GM19328 (cell line): ENCODE measurements around the gene DIABLO.
"Not testable (repeated sequence)": the region's sequence is repeated elsewhere in the genome, so short reads cannot be mapped to it uniquely, and the experiment has no call there.

Experiments used
- ATAC-seq: cut with Tn5 transposase; IDR thresholded peaks from one replicate; pipeline ENCODE4 v1.9.1; 2021; ENCODE audit warnings: mild to moderate bottlenecking, moderate library complexity; ENCODE audit not compliant: unreplicated experiment

Gene DIABLO

DNA sequence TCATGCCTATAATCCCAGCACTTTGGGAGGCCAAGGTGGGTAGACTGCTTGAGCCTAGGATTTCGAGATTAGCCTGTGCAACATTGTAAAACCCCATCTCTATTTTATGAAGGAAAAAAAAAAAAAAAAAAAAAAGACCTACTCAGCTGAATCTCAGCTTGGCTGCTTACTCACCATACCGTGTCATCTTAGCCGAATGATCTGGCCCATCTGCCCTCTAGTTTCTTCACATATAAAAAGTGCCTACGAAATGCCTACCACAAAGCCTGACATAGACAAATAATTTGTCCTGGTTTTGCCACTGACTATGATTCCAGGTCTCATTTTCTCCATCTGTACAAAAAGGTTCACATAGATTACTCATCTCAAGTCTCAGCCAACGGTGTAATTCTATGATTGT, 10.1 kb downstream of the DIABLO start:
- ATAC-seq: no peak

DNA sequence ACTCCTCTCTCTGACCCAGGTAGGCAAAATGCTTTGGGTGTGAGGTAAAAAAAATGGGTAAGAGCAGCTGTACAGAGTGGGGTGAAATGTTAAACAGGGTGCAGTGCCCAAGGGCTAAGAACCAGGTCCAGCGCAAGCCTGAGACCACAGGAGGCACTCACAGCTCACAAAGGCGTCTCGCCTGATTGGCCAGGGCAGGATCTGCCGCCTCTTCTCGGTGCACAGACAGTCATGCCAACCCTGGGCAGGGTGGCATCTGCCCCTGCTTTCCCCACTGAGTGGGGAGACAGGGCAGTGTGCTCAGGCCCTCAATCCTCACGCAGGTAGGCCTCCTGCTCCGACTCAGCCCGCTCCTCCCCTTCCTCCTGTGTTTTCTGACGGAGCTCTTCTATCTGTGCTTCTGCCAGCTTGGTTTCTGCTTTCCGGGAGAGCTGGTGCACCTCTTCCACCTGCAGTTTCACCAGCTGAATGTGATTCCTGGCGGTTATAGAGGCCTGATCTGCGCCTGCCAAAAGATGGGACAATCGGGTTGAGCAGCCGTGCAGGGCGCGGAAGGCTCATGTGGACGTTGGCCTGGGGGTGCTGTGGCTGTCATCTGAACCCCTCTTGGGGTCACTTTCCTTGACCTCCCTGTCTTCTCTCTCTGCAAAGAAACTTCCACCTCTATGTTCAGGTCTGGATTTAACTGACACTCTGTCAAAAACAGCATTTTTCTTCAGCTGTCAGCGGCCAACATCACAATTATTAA, 17.6 kb downstream of the DIABLO start:
- ATAC-seq: no peak

DNA sequence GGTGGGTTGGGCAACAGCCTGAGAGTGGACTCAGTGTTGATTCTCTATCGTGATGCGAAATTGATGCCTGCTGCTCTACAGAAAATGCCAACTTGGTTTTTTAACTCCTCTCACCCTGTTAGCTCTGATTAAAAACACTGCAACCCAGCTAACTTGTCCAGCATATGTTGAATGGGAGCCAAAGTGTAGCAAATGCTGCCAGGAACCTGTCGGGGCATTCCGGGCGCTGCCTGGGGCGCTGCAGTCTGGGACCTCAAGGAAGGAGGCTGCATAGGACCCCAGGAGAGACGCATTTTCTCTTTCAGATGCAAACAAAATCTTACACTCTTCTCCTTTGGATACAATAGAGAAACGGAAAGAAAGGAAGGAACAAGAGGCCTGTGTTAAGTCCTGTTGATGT, 18.5 kb downstream of the DIABLO start:
- no peak for ATAC-seq

DNA sequence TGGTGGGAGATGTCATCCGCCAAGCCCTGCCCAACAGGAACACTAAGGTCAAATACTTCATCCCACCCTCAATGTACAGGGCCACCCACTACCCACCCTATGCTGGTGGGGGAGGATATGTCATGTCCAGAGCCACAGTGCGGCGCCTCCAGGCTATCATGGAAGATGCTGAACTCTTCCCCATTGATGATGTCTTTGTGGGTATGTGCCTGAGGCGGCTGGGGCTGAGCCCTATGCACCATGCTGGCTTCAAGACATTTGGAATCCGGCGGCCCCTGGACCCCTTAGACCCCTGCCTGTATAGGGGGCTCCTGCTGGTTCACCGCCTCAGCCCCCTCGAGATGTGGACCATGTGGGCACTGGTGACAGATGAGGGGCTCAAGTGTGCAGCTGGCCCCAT, 18.9 kb downstream of the DIABLO start:
- no peak for ATAC-seq

DNA sequence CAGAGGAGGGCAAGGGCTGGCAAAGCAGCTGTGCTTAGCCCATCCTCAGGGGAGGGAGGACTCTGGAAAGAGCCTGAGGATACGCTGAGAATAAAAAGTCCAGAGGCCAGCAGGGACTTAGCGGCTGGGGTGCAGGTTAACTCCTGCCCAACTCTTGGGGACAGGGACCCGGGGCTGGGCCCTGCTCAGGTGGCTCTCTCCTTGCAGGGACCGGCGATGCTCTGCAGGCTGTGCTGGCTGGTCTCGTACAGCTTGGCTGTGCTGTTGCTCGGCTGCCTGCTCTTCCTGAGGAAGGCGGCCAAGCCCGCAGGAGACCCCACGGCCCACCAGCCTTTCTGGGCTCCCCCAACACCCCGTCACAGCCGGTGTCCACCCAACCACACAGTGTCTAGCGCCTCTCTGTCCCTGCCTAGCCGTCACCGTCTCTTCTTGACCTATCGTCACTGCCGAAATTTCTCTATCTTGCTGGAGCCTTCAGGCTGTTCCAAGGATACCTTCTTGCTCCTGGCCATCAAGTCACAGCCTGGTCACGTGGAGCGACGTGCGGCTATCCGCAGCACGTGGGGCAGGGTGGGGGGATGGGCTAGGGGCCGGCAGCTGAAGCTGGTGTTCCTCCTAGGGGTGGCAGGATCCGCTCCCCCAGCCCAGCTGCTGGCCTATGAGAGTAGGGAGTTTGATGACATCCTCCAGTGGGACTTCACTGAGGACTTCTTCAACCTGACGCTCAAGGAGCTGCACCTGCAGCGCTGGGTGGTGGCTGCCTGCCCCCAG, 19.6 kb downstream of the DIABLO start:
- ATAC-seq: no peak

DNA sequence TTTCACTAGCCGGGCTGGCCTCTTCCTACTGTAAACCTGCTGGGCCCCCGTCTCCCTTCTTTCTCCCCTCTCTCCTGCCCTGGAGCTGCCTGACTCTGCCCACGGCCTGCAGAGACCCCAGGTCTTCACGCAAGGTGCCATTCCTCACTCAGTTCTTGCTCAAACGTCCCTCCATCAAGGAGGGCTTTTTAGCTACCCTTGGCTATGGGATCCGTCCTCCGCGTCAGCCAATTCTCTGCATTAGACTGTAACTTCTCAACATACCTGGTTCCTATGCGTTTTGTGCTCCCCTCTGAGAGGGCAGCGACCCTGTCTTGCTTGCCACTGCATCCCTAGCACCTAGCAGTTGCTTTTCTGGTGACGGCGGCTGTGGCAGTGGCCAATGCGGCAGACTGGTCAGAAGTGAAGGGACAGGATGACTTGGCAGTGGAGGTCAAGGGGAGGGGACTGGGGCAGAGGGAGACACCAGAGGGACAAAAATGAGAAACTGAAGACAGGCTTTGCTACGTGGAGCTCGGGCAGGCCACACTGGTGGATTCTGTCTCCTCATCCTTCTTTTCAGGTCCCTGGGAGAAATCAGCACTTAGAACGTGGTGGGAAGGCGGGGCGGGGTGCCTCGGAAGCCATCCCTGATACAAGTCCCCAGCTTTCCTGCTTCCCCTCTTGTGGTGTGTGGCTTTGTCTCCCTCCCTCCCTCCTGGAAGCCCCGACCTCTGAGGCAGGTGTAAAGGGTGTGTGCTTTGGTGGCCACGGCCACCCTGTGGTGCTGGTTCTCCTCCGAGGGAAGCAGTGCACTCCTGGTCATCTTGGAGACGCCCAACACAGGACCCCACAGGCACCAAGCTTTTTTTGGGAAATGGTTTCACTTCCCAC, 20.6 kb downstream of the DIABLO start:
- ATAC-seq: no peak

DNA sequence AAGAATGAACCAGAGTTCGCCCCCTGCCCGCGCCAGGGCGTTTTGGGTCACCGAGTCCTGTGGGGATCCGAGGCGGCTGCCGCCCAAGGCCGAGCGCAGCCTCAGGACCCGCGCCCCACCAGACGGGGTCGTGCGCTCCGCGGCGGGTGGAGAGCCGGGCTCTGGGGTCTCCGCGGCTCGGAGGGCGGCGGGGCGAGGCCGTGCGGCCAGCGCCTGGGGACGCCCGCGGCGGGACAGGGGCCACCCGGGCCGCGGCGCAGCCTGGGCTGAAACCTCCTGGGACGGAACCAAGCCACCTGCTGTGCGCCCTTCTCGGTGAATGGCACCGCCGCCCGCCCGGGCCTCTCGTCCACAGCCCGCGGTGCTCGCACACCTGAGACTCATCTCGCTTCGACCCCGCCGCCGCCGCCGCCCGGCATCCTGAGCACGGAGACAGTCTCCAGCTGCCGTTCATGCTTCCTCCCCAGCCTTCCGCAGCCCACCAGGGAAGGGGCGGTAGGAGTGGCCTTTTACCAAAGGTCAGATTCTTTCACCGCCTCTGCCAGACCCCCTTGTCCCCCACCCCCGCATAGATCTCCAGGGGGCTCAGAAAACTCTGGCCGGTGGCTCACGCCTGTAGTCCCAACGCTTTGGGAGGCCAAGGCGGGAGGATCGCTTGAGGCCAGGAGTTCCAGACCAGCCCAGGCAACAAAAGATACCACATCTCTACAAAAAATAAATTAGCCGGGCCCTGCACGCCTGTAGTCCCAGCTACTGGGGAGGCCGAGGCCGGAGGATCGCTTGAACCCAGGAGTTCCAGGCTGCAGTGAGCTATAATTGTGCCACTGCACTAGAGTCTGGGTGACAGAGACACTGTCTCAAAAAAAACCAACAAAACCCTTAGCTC, 21.4 kb downstream of the DIABLO start:
- no peak for ATAC-seq

DNA sequence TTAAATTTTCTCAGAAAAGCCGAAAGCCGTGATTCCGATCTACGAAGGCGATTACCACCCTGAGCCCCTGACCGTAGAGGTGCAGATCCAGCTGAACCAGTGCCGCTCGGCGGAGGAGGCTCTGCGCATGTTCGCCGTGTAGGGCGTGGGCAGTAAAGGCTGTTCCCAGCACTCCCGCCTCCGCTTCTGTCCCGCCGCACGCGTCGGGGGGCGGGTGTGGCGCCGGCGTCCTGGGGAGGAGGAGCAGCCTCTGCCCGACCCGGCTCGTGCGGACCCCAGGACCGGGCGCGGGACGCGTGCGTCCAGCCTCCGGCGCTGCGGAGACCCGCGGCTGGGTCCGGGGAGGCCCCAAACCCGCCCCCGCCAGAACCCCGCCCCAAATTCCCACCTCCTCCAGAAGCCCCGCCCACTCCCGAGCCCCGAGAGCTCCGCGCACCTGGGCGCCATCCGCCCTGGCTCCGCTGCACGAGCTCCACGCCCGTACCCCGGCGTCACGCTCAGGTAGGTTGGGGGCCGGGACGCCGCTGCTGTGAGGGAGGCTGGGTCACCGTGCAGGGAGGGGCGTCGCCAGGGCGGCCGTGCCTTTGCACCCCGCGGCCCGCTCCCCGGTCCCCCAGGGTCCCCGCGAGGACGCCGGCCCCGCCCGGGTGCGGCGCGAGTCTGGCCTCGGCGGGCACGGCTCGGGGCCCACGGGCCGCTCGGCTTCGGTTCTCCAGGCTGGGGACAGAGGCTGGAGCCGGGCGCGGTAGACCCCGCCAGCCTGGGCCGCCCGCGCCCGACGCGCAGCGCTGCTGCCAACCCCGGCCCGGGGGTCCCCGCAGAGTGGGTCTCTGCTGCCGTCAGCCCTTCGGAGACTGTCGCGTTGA, 22.3 kb downstream of the DIABLO start, which contains the start of gene B3GNT4:
TSS of gene B3GNT4 (plus strand) at position 409 of the 866 bp plus-strand sequence. CDS start 910 bp downstream, outside the sequence.
- no peak for ATAC-seq

DNA sequence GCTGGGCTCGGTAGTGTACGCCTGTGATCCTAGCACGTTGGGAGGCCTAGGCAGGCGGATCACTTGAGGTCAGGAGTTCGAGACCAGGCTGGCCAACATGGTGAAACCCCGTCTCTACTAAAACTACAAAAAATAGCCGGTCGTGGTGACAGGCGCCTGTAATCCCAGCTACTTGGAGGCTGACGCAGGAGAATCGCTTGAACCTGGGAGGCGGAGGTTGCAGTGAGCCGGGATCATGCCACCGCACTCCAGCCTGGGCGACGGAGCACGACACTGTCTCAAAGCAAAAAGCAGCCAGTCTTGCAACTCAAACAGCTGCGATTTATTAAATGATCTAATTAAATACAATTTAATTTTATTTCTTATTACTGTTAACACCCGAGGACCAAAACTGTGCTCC, 23.0 kb downstream of the DIABLO start:
- not testable (repeated sequence) for ATAC-seq

DNA sequence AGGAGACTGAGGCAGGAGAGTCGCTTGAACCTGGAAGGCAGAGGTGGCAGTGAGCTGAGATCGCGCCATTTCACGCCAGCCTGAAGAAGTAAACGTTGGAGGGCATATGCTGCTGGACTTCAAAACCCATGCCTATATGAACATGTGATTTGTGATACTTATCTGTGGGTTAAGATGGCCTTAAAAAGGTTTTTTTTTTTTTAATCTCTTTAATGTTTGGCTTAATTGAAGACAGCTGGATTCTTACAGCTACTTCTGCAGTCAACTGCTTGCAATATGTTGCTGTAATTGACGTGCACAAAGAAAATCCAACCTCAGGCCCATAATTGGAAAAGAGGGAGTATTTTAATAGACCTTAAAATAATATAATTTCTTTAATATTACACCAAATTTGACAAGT, 23.8 kb downstream of the DIABLO start:
- ATAC-seq: no peak

DNA sequence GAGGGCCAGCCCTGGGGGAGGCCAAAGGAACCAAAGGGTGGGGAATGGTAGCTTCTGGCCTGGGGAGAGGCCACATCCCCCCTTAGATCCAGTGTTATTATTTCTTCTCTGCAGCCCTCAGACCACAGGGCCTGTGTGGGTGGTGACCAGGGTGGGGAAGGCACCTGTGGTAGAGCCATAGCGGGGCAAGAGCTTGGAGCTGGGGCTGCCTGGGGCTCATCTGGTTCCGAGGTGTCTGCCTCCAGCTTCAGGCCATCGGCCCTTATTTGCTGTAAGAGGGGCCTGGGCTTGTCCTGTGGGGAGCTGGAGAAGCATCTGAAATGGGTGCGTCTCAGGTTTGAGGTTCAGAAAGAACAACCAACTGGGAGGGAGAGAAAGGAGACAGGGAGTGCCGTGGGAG, 24.5 kb downstream of the DIABLO start:
- ATAC-seq: no peak

DNA sequence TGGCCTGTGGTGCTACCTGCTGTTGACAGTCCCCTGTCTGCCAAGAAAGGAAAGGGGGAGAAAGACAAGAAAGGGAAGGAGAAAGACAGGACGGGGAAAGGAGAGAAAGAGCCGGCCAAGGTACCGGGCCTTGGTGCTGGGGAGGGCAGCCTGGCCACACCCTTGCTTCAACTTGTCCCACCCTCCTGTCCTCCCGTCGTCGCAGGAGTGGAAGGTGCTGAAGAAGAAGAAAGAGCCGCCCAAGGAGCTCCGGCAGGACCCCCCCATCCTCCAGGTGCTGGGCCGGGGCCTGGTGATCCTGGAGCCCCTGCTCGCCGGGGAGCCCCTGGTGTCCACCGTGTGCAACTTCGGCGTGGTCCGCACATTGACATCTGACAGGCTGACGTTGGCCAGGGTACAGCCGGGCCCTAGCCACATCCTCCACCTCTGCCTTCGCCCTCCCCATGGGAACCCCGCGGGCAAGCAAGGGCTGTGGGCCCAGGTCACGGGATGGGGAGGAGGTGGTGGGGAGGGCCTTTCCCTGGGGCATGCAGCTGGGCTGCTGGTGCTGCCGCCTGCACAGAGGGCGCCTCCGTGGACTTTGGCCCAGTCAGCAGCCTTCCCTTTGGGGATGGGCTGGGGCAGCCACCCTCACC, 25.2 kb downstream of the DIABLO start:
- ATAC-seq: no peak

DNA sequence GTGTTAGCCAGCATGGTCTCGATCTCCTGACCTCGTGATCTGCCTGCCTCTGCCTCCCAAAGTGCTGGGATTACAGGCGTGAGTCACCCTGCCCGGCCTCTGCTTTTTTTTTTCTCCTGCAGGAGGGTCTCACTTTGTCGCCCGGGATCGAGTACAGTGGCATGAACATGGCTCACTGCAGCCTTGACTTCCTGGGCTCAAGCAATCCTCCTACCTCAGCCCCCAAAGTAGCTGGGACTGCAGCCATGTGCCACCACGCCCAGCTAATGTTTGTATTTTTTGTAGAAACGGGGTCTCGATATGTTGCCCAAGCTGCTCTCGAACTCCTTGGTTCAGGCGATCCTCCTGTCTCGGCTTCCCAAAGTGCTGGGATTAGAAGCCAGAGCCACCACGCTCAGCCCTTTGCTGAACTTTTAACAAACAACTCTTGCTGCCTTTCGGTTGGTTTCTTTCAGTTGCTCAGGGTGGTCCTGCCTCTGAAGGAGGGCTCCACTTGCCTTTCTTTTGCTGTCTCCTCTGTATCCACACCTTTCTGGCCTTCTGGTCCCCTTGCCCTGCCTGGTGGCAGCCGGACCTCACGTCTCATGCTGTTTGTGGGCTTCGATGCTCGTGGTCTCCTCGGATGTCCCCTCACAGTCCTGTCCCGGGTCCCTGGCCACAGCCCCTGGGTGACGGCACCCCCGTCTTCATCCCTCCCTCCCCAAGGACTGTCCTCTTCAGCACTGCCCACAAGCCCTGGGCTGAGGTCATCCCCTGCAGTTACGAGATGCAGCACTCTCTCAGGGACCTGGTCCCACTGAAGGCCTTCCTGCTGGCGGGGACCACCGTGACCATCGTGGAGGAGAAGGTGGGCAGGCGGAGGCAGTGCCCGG, 26.1 kb downstream of the DIABLO start:
- ATAC-seq: no peak

DNA sequence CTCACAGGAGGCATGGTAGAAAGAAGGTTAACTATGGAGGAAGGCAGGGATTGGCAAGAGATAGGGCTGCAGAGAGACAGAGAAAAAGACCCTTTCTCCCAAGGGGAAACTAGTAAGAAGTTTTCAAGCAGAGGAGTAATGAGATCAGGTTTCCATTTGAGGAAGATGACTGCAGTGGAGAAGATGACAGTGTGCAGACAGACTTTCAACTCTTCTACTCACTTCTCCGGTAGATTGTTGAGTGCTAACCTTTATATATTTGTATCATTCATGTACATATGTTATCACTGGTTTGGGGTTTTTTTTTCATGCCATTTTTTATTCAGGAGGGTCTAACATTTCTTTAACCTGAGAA, 28.3 kb downstream of the DIABLO start:
- ATAC-seq: no peak

DNA sequence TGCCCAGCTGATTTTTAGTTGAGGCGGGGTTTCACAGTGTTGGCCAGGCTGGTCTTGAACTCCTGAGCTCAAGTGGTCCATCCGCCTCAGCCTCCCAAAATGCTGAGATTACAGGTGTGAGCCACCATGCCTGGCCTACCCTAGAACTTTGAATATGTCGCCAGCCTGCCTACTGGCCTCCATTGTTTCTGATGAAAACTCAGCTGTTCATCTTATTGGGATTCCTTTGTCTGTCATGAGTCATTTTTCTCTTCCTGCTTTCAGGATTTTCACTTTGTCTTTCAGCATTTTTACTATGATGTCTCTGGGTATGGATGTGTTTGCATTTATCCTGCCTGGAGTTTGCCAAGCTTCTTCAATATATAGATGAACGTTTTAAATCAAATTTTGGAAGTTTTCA, 30.4 kb downstream of the DIABLO start:
- ATAC-seq: no peak

DNA sequence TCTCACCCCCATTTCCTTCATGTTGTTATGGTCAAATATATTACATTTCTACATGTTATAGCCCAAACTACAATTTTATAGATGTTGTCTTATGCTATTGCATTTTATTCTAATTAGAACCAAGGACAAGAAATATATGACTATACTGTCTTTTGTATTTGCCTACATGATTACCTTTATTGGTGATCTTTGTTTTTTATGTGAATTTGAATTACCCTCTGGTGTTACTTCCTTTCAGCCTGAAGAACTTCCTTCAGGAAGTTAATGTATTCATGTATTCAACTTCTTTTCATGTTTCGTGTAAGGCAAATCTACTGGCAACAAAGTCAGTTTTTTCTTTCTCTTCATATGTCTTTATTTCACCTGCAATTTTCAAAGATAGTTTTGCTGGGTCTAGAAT, 31.0 kb downstream of the DIABLO start:
- ATAC-seq: no peak

DNA sequence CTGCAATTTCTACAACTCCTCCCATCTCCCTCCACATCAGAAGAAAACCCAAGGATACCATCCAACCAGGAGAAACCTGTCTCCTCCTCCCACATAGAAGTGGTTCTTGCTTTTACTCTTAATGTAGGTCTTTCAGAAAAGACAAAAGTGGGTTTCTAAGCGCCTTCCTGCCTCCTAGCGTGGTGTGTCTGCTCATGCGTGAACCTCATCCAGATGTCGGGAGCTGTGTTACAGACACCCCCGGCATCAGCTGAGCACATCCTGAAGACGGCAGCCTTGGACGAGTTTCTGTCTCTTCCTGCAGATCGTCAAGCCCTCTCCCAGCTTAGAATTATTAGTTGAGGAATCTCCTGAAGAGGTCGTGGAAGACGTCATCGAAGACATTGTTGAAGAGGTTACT, 33.4 kb downstream of the DIABLO start:
- ATAC-seq: no peak
